ENCODE results near the gene ACO1. TPM values are rescaled to one million over a fixed set of nuclear protein-coding genes. Genes with fewer than 3 reads are reported as not detected.

ACO1 gene
- 30.0 to 31.6 TPM (median 31.1 TPM) in 5 replicates for total RNA-seq (2022; extraction: Qiagen RNA extraction; ENCODE audit: low read depth)

DNA sequence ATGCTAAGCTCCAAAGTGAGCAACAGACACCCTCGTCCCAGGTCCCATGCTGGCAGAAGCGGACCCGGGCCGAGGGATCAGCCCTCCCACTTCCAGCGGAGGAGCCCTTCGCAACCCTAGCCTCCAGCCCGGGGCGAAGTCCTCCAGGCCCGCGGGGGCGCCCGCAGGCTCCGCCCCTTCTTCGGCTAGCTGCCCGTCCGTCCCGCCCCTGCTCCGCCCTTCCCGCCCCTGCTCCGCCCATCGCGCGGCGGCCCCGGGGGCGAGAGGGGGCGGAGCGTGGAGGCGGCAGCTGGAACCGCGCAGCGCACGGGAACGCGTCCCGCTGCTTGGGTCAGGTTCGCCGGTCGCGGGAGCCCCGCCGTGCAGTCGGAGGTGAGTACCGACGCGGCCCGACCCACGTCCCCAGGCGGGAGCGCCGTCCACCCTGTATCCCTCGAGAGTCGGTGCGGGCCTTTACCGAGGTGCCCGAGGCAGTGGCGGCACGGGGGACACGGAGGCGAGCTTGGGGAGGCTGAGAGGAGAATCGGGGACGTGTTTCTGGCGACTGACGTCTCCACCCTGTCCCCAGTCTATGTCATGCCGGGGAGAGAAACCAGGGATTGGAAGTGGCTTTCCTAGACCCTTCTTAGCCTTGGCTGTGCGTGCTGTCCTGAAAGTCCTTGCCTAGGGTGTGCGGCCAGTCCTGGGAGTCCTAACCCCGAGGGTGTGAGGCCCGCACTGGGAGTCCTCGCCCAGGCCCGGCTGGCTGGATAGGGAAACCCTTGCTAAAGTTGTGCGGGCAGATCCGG is at the start of gene ACO1:
Gene ACO1 (plus strand): TSS at position 280 of the 788 bp plus-strand sequence. CDS start 20,864 bp downstream, outside the sequence.

Other genes with a start within 250 kb of the ACO1 start
- 3.7 to 5.5 TPM (median 3.9 TPM) in 5 replicates for gene RIGI, start 141.6 kb downstream of the ACO1 start, total RNA-seq (2022; extraction: Qiagen RNA extraction; ENCODE audit: low read depth)
- gene SMIM27, start 167.7 kb downstream of the ACO1 start, total RNA-seq (2022; extraction: Qiagen RNA extraction; ENCODE audit: low read depth) = 11.3 to 15.8 TPM (median 14.4 TPM) in 5 replicates
- gene TOPORS, start 167.9 kb downstream of the ACO1 start, total RNA-seq (2022; extraction: Qiagen RNA extraction; ENCODE audit: low read depth) = 11.9 to 18.9 TPM (median 14.3 TPM) in 5 replicates
- gene NDUFB6, start 188.5 kb downstream of the ACO1 start, total RNA-seq (2022; extraction: Qiagen RNA extraction; ENCODE audit: low read depth) = 103 to 119 TPM (median 109 TPM) in 5 replicates